Naive B cell (primary cell): Measurements from ENCODE around the gene TFAP2C. TPM values are rescaled to one million over a fixed set of nuclear protein-coding genes. Genes with fewer than 3 reads are reported as not detected.
A peak's percentile ranks its signal among the peaks of the same experiment; 100 is the strongest.
"Not testable (repeated sequence)": the region's sequence is repeated elsewhere in the genome, so short reads cannot be mapped to it uniquely, and the experiment has no call there.

Experiments used
- ATAC-seq, 2 donors: fragments of 150-1000 bp; cut with Tn5 transposase; 2 replicates each; pipeline ENCODE4 v1.10.0; 2021; ENCODE audit warnings: low read depth in 2 of 2, mild to moderate bottlenecking in 2 of 2, moderate library complexity in 2 of 2
- DNase-seq: peaks from one replicate; pipeline ENCODE4 v3.0.0; 2022
- H3K27ac Mint-ChIP-seq, 6 donors: one replicate each; pipeline ENCODE4 v1.8.0; 2020 to 2022; ENCODE audit warnings: mild to moderate bottlenecking in 6 of 6, mixed read lengths in 6 of 6, moderate library complexity in 5 of 6, inconsistent platforms in 2 of 6
- H3K27me3 Mint-ChIP-seq, 3 donors: one replicate each; pipeline ENCODE4 v1.8.0; 2021 to 2022; ENCODE audit warnings: mixed read lengths in 3 of 3, mild to moderate bottlenecking in 1 of 3
- H3K36me3 Mint-ChIP-seq, 2 donors: one replicate each; pipeline ENCODE4 v1.8.0; 2020 to 2022; ENCODE audit warnings: mixed read lengths in 2 of 2, inconsistent platforms in 1 of 2, mild to moderate bottlenecking in 1 of 2
- H3K4me1 Mint-ChIP-seq, 3 donors: one replicate each; pipeline ENCODE4 v1.8.0; 2020 to 2022; ENCODE audit warnings: mixed read lengths in 3 of 3, inconsistent platforms in 1 of 3, mild to moderate bottlenecking in 1 of 3, moderate library complexity in 1 of 3
- H3K4me3 Mint-ChIP-seq, 8 donors: one replicate each; pipeline ENCODE4 v1.8.0; 2020 to 2022; ENCODE audit warnings: mild to moderate bottlenecking in 8 of 8, mixed read lengths in 8 of 8, moderate library complexity in 8 of 8, inconsistent platforms in 2 of 8
- H3K9me3 Mint-ChIP-seq, 7 donors: one replicate each; pipeline ENCODE4 v1.8.0; 2020 to 2022; ENCODE audit warnings: mixed read lengths in 7 of 7, mild to moderate bottlenecking in 5 of 7, inconsistent platforms in 2 of 7, moderate library complexity in 1 of 7
- polyA plus RNA-seq, 6 donors: library from polyadenylated mRNA; unstranded; fragments of 300-500 nt; fragmentation: Illumina TruSeq; gene quantifications; one replicate each; pipeline ENCODE4 v1.2.3, GENCODE V29; 2021; ENCODE audit warnings: low read depth in 6 of 6

Gene TFAP2C
- polyA plus RNA-seq, 6 donors from 2014 or later: not detected

- H3K27ac Mint-ChIP-seq: no peak overlapping the region
- no peaks in the 10 kb centered on the region for H3K4me1 Mint-ChIP-seq
- H3K27me3 Mint-ChIP-seq: peaks cover 0 to 16% (median 12%) of the 10 kb centered on the region in 3 donors
- no peaks in the 10 kb centered on the region for H3K36me3 Mint-ChIP-seq
- ATAC-seq (no peak), DNase-seq (no peak)
- H3K9me3 Mint-ChIP-seq: no peaks in the 10 kb centered on the region
- no peak overlapping the region for H3K4me3 Mint-ChIP-seq
Observed at GRCh38 chr20:56604673-56605072, 24.4 kb upstream of the TFAP2C start.

- no peak for DNase-seq
- H3K4me3 Mint-ChIP-seq: no peak overlapping the region
- no peak for ATAC-seq
- H3K27me3 Mint-ChIP-seq: peaks cover 0 to 13% (median 12%) of the 10 kb centered on the region in 3 donors
- H3K4me1 Mint-ChIP-seq: no peaks in the 10 kb centered on the region
- H3K36me3 Mint-ChIP-seq: no peaks in the 10 kb centered on the region
- H3K9me3 Mint-ChIP-seq: no peaks in the 10 kb centered on the region
- no peak overlapping the region for H3K27ac Mint-ChIP-seq
Observed at GRCh38 chr20:56605261-56605996, 23.7 kb upstream of the TFAP2C start.

GRCh38 chr20:56606174-56606945 is 22.7 kb upstream of the TFAP2C start:
- H3K27ac Mint-ChIP-seq: no peak overlapping the region
- H3K4me3 Mint-ChIP-seq: no peak overlapping the region
- no peaks in the 10 kb centered on the region for H3K4me1 Mint-ChIP-seq
- ATAC-seq (no peak), DNase-seq (no peak)
- H3K9me3 Mint-ChIP-seq: no peaks in the 10 kb centered on the region
- H3K36me3 Mint-ChIP-seq: no peaks in the 10 kb centered on the region
- H3K27me3 Mint-ChIP-seq: peaks cover 0 to 13% (median 12%) of the 10 kb centered on the region in 3 donors

GRCh38 chr20:56607061-56607704 is 21.9 kb upstream of the TFAP2C start:
- Mint-ChIP-seq H3K4me3 (no peak overlapping the region), H3K9me3 (no peaks in the 10 kb centered on the region), H3K27ac (no peak overlapping the region), H3K27me3 (peaks cover 0 to 13% (median 12%) of the 10 kb centered on the region in 3 donors), H3K36me3 (no peaks in the 10 kb centered on the region), H3K4me1 (no peaks in the 10 kb centered on the region)
- DNase-seq (no peak), ATAC-seq (no peak)

GRCh38 chr20:56608376-56608775 is 20.7 kb upstream of the TFAP2C start:
- ATAC-seq (no peak), DNase-seq (no peak)
- peaks cover 0 to 5% (median 0%) of the 10 kb centered on the region in 7 donors for H3K9me3 Mint-ChIP-seq
- H3K4me1 Mint-ChIP-seq: no peaks in the 10 kb centered on the region
- H3K27me3 Mint-ChIP-seq: peaks cover 2 to 13% (median 12%) of the 10 kb centered on the region in 3 donors
- no peak overlapping the region for H3K4me3 Mint-ChIP-seq
- H3K27ac Mint-ChIP-seq: no peak overlapping the region
- H3K36me3 Mint-ChIP-seq: no peaks in the 10 kb centered on the region

- ATAC-seq (no peak), DNase-seq (no peak)
- peaks cover 0 to 5% (median 0%) of the 10 kb centered on the region in 7 donors for H3K9me3 Mint-ChIP-seq
- peak overlapping the region in 1 of 8 donors; percentile 4 for H3K4me3 Mint-ChIP-seq
- no peaks in the 10 kb centered on the region for H3K4me1 Mint-ChIP-seq
- H3K27me3 Mint-ChIP-seq: peaks cover 3 to 13% (median 12%) of the 10 kb centered on the region in 3 donors
- H3K27ac Mint-ChIP-seq: no peak overlapping the region
- no peaks in the 10 kb centered on the region for H3K36me3 Mint-ChIP-seq
Observed at GRCh38 chr20:56609321-56609720, 19.8 kb upstream of the TFAP2C start.

- Mint-ChIP-seq H3K9me3 (peaks cover 0 to 5% (median 0%) of the 10 kb centered on the region in 7 donors), H3K27me3 (peaks cover 3 to 13% (median 12%) of the 10 kb centered on the region in 3 donors), H3K4me3 (no peak overlapping the region), H3K27ac (no peak overlapping the region), H3K4me1 (no peaks in the 10 kb centered on the region), H3K36me3 (no peaks in the 10 kb centered on the region)
- ATAC-seq (no peak), DNase-seq (no peak)
Observed at GRCh38 chr20:56610098-56610497, 19.0 kb upstream of the TFAP2C start.

GRCh38 chr20:56614196-56614595 is 14.9 kb upstream of the TFAP2C start:
- no peak overlapping the region for H3K27ac Mint-ChIP-seq
- H3K4me1 Mint-ChIP-seq: no peaks in the 10 kb centered on the region
- no peak for ATAC-seq
- no peaks in the 10 kb centered on the region for H3K36me3 Mint-ChIP-seq
- peaks cover 0 to 5% (median 0%) of the 10 kb centered on the region in 7 donors for H3K9me3 Mint-ChIP-seq
- no peak for DNase-seq
- peaks cover 0 to 8% (median 3%) of the 10 kb centered on the region in 3 donors for H3K27me3 Mint-ChIP-seq
- no peak overlapping the region for H3K4me3 Mint-ChIP-seq

GRCh38 chr20:56616716-56617115 is 12.4 kb upstream of the TFAP2C start:
- Mint-ChIP-seq H3K27me3 (peaks cover 6 to 9% (median 8%) of the 10 kb centered on the region in 3 donors), H3K4me3 (no peak overlapping the region), H3K9me3 (peaks cover 0 to 5% (median 0%) of the 10 kb centered on the region in 7 donors), H3K4me1 (no peaks in the 10 kb centered on the region), H3K27ac (no peak overlapping the region), H3K36me3 (no peaks in the 10 kb centered on the region)
- ATAC-seq (no peak), DNase-seq (no peak)

- no peaks in the 10 kb centered on the region for H3K36me3 Mint-ChIP-seq
- H3K4me3 Mint-ChIP-seq: no peak overlapping the region
- peaks cover 8 to 14% (median 8%) of the 10 kb centered on the region in 3 donors for H3K27me3 Mint-ChIP-seq
- no peak for ATAC-seq
- no peak overlapping the region for H3K27ac Mint-ChIP-seq
- no peak for DNase-seq
- H3K4me1 Mint-ChIP-seq: no peaks in the 10 kb centered on the region
- peaks cover 0 to 5% (median 0%) of the 10 kb centered on the region in 7 donors for H3K9me3 Mint-ChIP-seq
Observed at GRCh38 chr20:56617489-56617888, 11.6 kb upstream of the TFAP2C start.

- Mint-ChIP-seq H3K27ac (no peak overlapping the region), H3K27me3 (peaks cover 15 to 46% (median 21%) of the 10 kb centered on the region in 3 donors), H3K4me3 (no peak overlapping the region), H3K9me3 (no peaks in the 10 kb centered on the region), H3K4me1 (no peaks in the 10 kb centered on the region), H3K36me3 (no peaks in the 10 kb centered on the region)
- no peak for DNase-seq
- no peak for ATAC-seq
Observed at GRCh38 chr20:56621730-56622129, 7.4 kb upstream of the TFAP2C start.

GRCh38 chr20:56623930-56624329 is 5.2 kb upstream of the TFAP2C start:
- H3K4me3 Mint-ChIP-seq, H3K9me3 Mint-ChIP-seq, H3K27ac Mint-ChIP-seq, DNase-seq, H3K36me3 Mint-ChIP-seq, ATAC-seq: not testable (repeated sequence)
- H3K27me3 Mint-ChIP-seq: peaks cover 15 to 63% (median 27%) of the 10 kb centered on the region in 3 donors
- H3K4me1 Mint-ChIP-seq: peaks cover 0 to 10% (median 0%) of the 10 kb centered on the region in 3 donors

GRCh38 chr20:56624786-56625681 is 4.1 kb upstream of the TFAP2C start:
- Mint-ChIP-seq H3K9me3 (no peaks in the 10 kb centered on the region), H3K36me3 (no peaks in the 10 kb centered on the region), H3K4me1 (peaks cover 3 to 10% (median 6%) of the 10 kb centered on the region in 3 donors), H3K27me3 (peaks cover 20 to 73% (median 27%) of the 10 kb centered on the region in 3 donors), H3K4me3 (no peak overlapping the region), H3K27ac (no peak overlapping the region)
- DNase-seq: no peak
- ATAC-seq: no peak
